NCI-H2107 (cell line): ENCODE data around the gene FIBIN.
"Not testable (repeated sequence)": the region's sequence is repeated elsewhere in the genome, so short reads cannot be mapped to it uniquely, and the experiment has no call there.

Source experiments
- DNase-seq: peaks from one replicate; lab custom pipeline; 2025; lab: John Stamatoyannopoulos, UW

FIBIN gene

DNA sequence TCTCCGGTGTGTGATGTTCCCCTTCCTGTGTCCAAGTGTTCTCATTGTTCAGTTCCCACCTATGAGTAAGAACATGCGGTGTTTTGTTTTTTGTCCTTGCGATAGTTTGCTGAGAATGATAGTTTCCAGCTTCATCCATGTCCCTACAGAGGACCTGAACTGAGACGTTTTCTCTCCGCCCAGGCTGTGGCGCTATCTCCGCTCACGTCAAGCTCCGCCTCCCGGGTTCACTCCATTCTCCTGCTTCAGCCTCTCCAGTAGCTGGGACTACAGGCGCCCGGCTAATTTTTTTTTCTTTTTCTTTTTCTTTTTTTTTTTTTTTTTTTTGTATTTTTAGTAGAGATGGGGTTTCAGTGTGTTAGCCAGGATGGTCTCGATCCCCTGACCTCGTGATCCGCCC is 16.7 kb upstream of the FIBIN start:
- not testable (repeated sequence) for DNase-seq

DNA sequence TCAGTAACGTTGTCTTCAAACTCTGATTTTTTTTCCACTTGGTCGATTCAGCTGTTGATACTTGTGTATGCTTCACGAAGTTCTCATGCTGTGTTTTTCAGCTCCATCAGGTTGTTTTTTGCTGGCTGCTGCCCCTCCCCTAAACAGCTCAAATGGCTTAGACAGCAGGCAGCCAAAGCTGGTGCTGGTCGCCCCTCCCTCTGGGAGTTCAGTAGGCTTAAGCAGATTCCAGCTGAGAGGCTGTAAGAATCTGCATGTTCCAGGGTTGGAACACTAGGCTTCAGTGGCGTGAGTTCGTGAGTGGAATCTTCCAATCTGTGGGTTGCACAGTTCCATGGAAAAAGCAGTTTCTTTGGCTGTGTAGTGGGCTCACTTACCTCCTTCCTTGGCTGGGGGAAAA is 10.3 kb upstream of the FIBIN start:
- no peak for DNase-seq

DNA sequence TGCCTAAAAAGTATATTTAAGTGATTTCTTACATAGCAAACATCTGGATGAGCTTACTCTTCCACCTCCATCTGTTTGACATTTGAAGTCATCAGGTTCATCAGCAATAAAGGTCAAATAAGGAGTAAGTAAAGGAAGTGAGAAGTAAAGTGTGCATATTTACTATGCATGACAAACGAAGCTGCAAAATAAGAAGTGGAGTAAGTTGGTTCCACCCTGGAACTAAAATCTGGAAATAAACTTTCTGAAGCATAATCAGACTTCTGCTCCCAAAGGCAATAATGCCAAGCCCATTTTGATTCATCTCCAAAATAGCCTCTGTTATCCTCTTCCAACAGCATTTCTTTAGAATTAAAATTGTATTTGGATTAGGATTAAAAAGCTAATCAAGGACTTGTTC is 8.4 kb upstream of the FIBIN start:
- no peak for DNase-seq

DNA sequence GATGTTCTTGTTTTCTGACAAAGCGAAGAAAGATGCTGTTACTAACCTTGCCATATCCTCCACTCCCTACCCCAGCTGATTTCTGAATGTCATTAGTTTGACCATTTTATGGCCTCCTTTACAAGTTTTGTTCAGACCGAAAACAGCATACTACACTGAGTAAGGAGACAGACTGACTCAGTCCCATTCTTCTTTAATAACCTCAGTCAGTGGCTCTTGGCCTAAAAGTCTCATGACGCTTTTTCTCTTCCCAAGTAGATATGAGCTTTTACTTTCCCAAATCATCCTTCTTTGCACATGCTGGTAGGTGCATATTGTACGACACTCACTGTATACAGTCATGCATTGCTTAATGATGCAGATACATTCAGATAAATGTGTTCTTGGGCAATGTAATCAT is 8.0 kb upstream of the FIBIN start:
- DNase-seq = no peak

DNA sequence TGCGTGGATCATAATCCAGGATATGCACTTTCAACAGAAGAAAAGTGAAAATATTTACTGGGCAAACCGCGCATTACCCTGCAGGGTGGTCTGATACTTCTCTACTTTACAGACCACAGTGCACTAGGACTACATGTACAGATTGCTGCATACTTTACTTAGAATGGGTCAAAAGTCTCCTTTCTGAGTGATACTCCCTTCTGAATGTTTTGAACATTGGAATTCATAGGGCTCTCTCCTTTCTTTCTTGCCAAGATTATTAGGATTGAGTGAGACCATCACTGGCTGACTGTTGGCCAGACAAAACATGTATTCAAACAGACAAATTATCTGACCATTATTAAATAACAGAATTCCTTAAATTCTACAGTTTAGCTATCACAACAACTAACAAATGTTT is 6.6 kb upstream of the FIBIN start:
- DNase-seq = no peak

DNA sequence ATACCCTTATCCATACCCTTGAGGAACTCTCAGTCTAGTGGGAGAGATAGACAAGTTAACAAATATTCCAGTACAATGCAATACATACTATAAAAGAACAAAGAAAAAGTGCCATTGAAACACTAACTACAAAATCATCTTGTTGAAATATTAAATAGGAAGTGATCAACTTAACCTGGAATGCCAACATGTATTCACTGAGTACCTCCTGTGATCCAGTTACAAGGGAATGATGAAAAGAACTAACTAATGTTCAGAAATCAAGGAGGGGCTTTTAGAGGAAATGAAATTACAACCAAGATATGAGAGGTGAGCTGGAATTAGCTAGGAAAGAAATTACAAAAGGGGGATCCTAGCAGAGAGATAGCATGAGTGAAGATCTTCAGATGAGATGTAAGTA is 6.2 kb upstream of the FIBIN start:
- no peak for DNase-seq

DNA sequence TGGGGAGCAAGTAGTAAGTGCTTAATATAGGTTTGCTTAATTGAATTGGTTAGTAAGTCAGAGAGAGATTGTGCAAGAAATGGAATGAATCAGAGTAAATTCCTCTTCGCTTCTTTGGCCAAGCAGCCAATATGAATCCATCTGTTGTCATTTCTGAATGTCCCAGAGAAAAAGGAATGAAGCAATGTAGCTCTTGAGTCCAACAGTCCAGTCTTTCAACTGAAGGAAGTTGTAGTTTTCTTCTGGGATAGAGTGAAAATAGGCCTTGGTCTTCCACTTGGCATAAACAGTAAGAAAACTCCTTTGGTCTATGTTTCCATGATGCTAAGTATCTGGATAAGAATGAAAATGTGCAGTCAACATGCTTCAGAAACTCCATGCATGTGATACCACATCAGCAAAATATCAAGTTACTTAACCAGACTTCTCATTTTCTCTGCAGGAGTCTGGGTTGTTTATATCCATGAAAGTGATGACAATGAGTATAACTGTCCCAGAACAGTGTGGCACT is 1.8 kb upstream of the FIBIN start:
- DNase-seq = no peak

DNA sequence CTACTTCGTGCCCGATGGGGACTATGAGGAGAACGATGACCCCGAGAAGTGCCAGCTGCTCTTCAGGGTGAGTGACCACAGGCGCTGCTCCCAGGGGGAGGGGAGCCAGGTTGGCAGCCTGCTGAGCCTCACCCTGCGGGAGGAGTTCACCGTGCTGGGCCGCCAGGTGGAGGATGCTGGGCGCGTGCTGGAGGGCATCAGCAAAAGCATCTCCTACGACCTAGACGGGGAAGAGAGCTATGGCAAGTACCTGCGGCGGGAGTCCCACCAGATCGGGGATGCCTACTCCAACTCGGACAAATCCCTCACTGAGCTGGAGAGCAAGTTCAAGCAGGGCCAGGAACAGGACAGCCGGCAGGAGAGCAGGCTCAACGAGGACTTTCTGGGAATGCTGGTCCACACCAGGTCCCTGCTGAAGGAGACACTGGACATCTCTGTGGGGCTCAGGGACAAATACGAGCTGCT is 751 bp downstream of the FIBIN start:
- no peak for DNase-seq

DNA sequence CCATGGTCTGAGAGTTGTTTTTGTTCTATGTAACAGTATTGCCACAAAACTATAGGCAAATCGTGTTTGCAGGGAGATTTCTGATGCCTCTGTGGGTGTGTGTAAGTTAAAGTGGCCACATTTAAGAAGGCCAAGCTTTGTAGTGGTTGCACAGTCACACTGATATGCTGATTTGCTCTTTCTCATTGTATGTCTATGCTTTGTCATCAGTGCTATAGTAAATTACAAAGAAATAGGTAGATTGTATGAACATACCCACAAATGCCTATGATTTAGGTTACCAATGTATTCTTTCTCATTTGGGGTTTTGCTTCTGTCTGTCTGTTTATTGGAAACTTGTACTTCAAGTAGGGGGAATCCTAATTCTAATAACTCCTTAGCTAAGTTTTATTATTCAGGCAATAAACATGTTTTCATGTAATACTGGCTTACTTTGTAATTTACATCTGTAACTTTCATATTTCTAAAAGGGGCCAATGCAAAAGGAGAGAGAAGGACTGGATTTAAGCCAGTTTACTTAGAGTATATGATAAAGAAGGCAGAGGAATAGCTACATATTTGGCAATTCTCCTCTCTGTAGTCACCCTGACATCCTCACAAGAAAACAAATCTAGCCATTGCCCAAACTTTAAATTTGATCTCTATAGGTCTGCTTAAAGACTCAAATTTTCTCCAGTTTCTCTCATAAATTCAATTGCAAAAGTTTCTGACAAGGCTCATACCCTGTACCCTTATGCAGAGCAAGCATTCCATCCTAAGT is 2.0 kb downstream of the FIBIN start:
- no peak for DNase-seq

DNA sequence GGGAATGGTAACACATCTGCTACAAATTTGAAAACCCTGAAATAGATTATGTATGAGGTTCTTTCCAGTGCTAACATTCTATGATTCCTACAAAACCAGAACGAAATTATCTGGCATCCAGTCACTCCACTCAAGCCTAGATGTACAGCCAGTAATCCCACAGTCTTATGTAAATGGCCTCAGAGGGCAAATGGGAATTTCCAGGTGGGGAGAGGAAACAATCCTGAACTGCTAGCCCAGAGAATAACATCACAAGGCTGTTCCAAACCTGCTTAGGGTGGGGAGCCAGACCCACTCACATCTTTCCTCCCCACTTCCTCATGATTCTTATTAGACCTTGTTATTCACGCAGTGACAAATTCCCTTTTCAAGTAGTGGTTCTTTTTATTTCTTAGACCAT is 3.5 kb downstream of the FIBIN start:
- no peak for DNase-seq

DNA sequence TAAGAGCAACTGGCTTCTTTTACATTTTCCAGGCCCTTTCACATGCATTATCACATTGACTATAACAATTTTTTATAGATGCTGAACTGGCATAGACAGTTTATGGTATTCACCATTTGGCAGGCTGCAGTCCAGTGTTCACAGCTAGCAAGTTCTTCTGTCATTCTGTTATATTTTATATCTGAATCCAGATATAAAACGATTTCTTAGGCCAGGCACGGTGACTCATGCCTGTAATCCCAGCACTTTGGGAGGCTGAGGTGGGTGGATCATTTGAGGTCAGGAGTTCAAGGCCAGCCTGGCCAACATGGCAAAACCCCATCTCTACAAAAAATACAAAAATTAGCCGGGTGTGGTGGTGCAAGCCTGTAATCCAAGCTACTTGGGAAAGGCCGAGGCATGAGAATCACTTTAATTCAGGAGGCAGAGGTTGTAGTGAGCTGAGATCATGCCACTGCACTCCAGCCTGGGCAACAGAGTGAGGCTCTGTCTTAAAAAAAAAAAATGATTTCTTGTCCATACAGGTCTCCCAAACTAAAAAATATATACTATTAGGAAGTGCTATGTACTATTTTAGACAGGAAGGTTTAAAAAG is 7.3 kb downstream of the FIBIN start:
- DNase-seq = not testable (repeated sequence)

DNA sequence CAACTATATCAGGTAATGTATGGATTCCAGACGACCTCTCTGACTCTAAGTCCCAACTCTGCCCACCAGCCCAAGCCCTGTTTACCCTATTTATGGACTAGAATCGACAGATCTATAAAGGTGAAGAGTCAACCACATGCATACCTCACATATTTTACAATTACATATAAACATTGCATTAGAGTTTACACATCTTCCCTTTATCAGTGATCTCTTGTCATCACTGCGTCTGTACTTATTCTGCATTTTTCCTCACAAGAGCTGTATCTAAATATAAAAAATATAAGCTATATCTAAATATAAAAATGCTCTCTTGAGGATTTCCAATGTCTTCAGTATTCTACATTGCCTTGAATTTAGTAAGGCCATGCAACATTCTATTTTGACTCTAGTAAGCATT is 8.5 kb downstream of the FIBIN start:
- no peak for DNase-seq

DNA sequence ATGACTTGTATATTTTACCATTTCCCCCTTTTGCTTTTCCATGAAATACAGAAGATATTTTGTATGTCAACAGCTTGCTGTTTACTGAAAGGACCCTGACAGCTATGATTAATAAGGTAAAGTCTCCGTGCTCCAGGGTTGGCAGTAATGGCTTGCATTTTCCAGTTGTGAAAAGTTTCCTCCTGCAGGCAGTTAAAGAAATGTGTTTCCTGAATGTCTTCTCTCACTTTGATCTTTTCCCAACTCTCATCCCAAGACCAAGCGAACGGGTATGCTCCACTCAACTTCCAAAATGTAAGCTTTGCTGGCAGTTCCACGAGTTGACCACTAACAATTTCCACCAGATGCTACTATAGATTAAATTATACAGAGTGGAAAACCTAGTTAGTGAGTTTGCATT is 8.9 kb downstream of the FIBIN start:
- no peak for DNase-seq

DNA sequence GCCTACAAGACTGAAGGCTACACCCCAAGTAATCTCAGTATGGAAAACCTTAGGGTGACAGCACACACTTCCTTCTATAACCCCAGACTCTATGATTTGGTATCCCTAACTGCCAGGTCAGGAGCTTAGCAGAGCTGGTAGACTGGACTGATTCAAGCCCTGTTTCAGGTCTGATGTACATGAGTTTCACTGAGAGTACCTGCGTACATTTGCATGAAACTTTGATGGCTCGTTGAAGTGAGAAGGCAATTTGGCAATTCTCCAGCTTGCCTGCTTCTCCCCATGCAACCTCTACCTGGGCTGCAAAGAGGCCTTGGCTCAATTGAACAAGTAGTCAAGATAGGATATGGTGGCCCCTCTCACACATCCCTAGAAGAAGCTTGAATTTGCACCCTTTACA is 10.2 kb downstream of the FIBIN start:
- no peak for DNase-seq

DNA sequence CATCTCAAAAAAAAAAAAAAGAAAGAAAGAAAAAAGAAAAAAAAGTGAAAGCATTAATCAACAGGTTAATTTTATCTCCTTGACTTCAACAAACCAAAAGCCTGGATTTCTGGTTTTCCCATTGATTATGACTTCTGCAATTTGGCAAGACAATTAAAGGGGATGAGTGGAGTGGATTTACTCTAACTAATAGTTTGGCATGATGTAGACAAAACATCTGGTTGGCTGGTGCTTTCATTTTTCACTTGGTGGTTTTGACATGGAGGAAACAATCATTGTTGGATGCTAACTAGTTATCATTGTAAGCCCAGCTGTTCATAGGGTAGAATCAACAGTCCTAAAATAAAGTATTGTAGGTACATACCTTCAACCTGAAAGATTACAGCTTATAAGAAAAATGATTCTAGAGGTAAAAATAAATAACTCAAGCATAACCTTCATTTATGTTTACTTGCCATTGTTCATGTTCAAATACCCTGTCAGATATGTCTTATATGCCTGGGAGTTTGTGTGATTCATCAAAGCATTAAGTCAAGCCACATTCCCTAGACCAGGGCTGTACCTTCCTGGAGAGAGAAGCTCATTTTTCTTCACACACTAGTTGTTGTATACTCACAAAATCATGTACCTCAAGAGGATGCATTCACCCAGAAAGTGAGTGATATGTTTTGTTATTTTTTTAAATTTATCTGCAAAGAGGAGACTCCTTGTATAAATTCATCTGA is 15.1 kb downstream of the FIBIN start:
- DNase-seq = no peak

DNA sequence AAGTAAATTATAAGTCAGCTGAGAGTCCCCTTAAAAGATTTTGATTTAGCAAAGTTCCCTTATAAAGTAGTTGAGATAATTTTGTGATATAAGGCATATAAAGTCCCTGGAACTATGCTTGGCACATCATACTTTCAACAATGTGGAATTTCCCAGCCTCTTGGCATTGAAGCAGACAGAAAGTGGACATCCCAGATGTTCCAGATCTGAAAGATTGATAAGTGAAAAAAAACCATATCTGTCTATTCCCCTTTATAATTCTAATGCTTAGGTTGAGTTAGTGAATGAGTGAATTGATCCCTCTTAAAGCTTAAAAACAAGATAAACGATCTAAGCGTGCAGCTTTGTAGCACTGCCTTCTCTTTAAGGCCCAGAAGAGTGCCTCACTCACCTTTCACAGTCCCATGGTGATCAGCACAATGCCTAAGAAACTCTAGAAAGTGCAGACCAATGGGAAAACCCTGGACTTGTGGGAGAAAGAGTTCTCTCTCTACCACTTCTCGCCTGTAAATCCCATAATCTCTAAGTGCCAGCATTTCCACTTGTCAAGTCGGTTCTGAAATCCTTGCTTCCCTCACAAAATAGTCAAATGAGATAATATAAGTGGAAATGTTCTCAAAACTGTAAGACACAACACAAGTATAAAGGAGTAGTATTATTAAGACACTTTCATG is 17.8 kb downstream of the FIBIN start:
- no peak for DNase-seq

DNA sequence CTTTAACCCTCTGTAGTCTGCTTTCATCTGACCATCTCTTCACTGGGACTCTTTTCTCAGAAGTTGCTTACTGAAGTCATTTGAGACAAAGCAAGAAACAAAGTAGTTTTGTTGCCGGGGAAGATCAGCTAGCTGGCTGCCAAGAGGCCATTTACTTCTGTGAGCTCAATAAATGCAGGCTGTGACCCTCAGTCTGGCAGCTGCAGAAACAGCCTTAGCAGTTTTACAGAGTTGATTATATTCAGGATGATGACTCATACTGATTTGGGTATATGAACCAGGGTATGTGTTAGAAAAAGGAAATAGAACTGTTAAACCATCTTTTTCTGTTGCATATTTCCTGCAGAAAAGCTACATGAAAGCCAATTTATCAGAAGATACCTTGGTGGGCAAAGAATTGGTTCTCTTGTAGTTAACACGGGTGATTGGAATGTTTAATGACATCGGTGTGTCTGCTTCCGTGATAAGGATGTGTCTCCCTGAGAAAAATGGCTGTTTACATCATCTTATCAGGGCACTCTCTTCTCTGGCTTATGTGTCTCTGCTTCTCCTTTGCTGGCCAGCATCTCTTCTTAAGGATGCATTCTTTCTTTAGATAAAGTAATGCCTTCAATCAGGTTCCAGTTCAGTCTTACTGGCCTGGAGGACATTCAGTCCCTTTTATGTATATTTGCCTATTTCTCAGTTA is 18.5 kb downstream of the FIBIN start:
- no peak for DNase-seq

DNA sequence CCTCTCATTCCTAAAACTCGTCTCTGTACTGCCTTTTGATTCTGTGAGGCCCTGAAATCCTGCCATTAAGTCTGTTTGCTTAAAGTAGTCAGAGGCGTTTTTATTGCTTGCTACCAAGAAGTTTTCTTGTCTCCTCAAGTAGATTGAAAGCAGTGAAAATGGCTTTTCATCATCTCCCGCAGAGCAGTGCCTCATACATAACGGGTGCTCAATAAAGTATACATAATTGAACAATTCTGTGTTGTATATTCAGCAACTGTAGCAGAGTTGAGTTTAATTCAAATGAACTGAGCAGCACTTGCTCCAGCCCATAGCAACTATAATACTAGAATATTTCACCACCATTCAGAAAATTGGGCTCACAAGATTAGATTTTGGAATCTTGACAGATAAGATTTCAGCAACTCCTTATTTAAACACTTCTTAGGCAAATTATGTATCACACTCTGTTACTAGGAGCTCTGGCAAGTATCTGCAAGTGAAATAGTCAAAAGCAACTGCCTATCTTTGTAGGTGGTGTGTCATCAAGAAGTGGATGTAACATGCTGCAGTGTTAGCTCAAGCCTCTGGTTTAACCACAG is 20.0 kb downstream of the FIBIN start:
- DNase-seq = no peak

DNA sequence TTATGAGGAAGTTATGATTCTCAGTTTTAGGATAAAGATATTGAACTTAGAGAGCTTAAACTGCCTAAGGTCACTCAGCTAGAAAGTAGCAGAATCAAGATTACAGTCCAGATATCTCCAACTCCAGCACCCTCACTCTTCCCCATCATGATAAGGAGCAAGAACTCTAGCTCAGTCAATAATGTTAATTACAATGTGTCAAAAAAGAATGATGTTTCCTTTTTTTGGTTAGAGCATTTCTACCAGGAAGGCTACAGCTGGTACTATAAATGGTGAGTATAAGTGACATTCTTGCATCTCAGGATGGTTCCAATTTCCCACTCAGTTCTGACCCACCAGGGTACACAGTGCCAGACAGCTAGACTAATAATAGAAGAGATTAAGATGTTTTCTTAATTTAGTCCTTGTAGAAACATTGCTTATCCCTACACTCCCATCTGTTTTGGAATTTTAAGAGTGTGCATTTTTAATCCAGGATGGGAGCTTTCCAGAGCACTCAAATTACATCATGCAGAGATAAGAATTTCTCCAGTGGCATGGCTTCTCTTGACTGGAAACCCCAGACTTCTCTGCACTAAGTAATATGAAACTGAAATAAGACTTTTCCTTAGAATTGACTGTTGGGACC is 25.1 kb downstream of the FIBIN start:
- no peak for DNase-seq

DNA sequence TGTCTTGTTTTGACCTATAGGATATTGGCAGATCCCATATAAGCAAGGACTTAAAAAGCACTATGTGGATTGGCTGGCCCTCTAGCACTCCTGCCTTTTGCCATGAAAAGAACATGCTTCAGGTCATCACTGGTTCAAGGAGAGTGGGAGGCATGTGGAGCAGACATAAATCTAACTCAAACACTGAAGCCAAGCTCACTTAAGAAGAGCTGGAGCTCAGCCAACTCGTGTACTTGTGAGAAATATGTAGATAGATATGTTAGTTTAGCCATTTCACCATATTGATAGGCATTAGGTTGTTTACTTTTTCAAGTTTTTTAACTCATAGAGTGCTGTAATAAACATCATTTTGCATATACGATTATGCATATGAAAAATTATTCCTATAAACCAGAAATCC is 26.8 kb downstream of the FIBIN start:
- DNase-seq = no peak

DNA sequence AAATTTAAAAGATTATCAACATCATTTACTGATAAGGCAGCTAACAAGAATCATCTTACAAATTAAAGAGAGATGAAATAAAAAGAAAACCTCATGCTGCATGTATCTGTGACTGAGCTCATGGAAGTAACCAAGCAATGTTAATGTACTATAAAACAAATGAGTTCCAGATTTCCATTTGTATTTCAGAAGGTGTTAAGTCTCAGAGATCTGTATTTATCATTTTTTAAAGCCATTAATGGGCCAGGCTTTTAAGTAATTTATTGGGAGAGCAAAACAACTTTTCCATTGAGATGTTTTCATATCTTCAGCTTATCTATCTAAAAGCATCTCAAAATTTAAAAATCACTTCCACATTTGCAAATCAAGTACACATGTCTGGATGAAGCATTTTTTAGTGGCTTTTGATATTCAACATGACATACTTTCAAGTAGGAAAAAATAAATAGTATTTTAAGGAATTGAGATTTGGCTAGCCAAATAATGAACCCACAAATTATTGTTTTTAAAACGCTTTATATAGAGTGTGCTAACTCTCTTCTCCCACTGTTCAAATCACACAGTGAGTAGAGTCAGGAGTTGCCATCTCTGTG is 28.8 kb downstream of the FIBIN start:
- no peak for DNase-seq
